Tibial artery (tissue), 4 donors: ENCODE results near the gene ADCY3.
A peak's percentile ranks its signal among the peaks of the same experiment; 100 is the strongest.

Experiments
- DNase-seq, 2 donors: peaks; one replicate each; pipeline ENCODE4 v3.0.0-alpha.2; 2019
- H3K27ac ChIP-seq, 2 donors: fragments of 200-600 bp; sonication (generic) in 1 of 2; 1 replicate in 1 of 2; 2 replicates in 1 of 2; pipeline ENCODE4 v1.5.1; 2018 to 2019; ENCODE audit warnings: mild to moderate bottlenecking in 1 of 2
- H3K27me3 ChIP-seq, 2 donors: fragments of 200-600 bp; sonication (generic) in 1 of 2; one replicate each; pipeline versions ENCODE4 v1.5.1 to v1.6.0; 2016 to 2019
- H3K36me3 ChIP-seq, 3 donors: fragments of 200-600 bp; sonication (generic) in 2 of 3; one replicate each; pipeline ENCODE4 v1.5.1; 2016 to 2019; ENCODE audit warnings: mild to moderate bottlenecking in 2 of 3
- H3K4me1 ChIP-seq, 4 donors: fragments of 200-600 bp; sonication (generic) in 2 of 4; 1 replicate in 3 of 4; 2 replicates in 1 of 4; pipeline ENCODE4 v1.5.1; 2016 to 2019
- H3K4me3 ChIP-seq, 2 donors: fragments of 200-600 bp; sonication (generic) in 1 of 2; 1 replicate in 1 of 2; 2 replicates in 1 of 2; pipeline ENCODE4 v1.5.1; 2018 to 2019; ENCODE audit warnings: mild to moderate bottlenecking in 2 of 2
- H3K9me3 ChIP-seq, 3 donors: fragments of 200-600 bp; sonication (generic) in 1 of 3; one replicate each; pipeline ENCODE4 v1.5.1; 2016 to 2019
- intact Hi-C: fragments of 100-400 bp; cut with DNase I; formaldehyde crosslinking; loops from one replicate; pipeline ENCODE4 v1.15.0; 2023; ENCODE audit warnings: low total_unique reads
- TF ChIP-seq, protein P1 (sequence below), 2 experiments: fragments of 200-600 bp in 1 of 2; fragments of 450-650 bp in 1 of 2; IDR thresholded peaks; one replicate each; pipeline ENCODE4 v1.5.1; 2017 to 2019; ENCODE audit warnings: antibody characterized with exemption in 2 of 2, mild to moderate bottlenecking in 1 of 2, moderate library complexity in 1 of 2

ADCY3 gene

DNA sequence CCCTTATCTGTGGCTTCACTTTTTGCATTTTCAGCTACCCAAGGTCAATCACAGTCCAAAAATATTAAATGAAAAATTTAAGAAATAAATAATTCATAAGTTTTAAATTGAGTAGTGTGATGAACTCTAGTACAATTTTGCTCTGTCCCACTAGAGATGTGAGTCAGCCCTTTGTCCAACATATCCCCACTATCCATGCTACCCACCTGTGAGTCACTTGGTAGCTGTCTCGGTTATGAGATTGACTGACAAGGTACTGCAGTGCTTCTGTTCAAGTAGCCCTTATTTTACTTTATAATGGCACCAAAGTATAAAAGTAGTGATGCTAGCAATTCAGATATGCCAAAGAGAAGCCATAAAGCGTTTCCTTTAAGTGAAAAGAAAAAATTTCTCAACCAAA, 28.8 kb downstream of the ADCY3 start:
- TF ChIP-seq, protein P1, sequence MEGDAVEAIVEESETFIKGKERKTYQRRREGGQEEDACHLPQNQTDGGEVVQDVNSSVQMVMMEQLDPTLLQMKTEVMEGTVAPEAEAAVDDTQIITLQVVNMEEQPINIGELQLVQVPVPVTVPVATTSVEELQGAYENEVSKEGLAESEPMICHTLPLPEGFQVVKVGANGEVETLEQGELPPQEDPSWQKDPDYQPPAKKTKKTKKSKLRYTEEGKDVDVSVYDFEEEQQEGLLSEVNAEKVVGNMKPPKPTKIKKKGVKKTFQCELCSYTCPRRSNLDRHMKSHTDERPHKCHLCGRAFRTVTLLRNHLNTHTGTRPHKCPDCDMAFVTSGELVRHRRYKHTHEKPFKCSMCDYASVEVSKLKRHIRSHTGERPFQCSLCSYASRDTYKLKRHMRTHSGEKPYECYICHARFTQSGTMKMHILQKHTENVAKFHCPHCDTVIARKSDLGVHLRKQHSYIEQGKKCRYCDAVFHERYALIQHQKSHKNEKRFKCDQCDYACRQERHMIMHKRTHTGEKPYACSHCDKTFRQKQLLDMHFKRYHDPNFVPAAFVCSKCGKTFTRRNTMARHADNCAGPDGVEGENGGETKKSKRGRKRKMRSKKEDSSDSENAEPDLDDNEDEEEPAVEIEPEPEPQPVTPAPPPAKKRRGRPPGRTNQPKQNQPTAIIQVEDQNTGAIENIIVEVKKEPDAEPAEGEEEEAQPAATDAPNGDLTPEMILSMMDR (IDR thresholded peaks at IDR 0.05), result no peak
- Histone ChIP-seq H3K4me1 (peaks cover 0 to 10% (median 7%) of the 10 kb centered on the region in 4 donors), H3K9me3 (peaks cover 0 to 10% (median 3%) of the 10 kb centered on the region in 3 donors), H3K4me3 (no peak overlapping the region), H3K27ac (no peak overlapping the region), H3K27me3 (no peaks in the 10 kb centered on the region), H3K36me3 (no peaks in the 10 kb centered on the region)
- no peak for DNase-seq
- intact Hi-C loops, result no loop called here

DNA sequence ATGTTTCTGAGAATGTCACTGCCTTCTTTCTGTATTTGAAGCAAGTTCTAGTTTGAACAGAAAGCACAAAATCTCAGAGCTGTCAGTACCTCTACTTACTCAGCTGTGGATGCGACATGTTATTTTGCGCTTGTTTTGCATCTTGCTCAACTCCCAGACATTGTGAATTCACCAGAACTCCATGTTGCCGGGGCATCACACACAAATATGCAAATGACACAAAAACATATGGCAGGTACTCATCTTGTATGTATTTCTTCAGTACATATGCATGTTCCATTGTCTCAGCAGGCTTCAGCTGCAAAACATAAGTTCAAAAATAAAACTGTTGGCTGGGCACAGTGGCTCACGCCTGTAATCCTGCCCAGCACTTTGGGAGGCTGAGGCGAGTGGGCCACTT, 30.8 kb downstream of the ADCY3 start:
- H3K4me3 ChIP-seq, result no peak overlapping the region
- H3K9me3 ChIP-seq, result peaks cover 0 to under 1% (median 0%) of the 10 kb centered on the region in 3 donors
- H3K4me1 ChIP-seq, result peaks cover 0 to 10% (median 9%) of the 10 kb centered on the region in 4 donors
- H3K36me3 ChIP-seq, result no peaks in the 10 kb centered on the region
- TF ChIP-seq, protein P1 (IDR thresholded peaks at IDR 0.05), result no peak
- no peaks in the 10 kb centered on the region for H3K27me3 ChIP-seq
- H3K27ac ChIP-seq, result no peak overlapping the region
- intact Hi-C loops, result no loop called here
- no peak for DNase-seq

DNA sequence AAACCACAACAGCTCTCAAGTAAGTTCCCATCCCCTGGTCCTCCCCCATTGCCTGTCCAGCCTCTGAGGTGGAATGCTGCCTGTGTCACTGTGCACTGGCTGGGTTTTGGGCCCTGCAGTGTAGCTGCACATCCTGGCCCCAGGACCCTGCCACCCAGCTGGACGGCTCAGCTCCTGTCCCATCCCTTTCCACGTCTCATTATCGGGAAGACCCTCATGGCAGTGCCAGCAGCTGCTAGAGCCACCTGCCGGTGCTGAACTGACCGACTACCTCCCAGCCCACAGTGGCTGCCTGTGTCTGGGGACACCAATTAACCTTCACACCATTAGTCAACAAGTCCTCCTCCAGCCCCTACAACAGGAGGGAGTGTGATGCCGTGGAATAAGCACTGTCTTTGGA, 31.9 kb downstream of the ADCY3 start:
- H3K36me3 ChIP-seq, result no peaks in the 10 kb centered on the region
- H3K27me3 ChIP-seq, result no peaks in the 10 kb centered on the region
- intact Hi-C loops, result no loop called here
- no peak overlapping the region for H3K27ac ChIP-seq
- no peak for DNase-seq
- H3K4me1 ChIP-seq, result peaks cover 0 to 16% (median 13%) of the 10 kb centered on the region in 4 donors
- no peak overlapping the region for H3K4me3 ChIP-seq
- no peaks in the 10 kb centered on the region for H3K9me3 ChIP-seq
- TF ChIP-seq, protein P1 (IDR thresholded peaks at IDR 0.05), result no peak

DNA sequence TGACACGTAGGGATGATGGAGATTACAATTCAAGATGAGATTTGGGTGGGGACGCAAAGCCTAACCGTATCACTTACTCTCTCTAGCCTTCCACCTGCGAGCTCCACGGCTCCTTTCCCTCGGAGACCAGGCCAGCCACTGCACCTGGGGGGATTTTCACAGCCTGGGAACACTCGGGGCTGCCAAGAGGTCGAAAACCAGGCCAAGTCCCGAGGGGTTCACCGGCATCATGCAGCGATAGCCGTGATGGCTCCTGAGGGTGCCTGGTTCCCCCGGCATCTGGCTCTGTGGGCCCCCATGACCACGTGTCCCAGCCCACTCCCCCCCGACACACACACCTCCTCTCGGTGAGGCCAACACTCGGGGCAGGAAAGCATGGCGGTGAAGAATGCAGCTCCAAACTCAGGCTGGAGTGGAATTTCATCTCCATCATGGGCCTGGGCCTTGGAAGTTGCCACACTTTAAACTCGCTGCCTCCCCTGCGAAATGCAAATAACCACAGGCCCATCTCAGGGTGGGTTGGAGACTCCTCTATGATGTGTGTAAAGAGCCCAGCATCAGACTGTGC, 32.6 kb downstream of the ADCY3 start:
- Histone ChIP-seq H3K4me3 (no peak overlapping the region), H3K36me3 (no peaks in the 10 kb centered on the region), H3K27me3 (no peaks in the 10 kb centered on the region), H3K27ac (peak overlapping the region in 1 of 2 donors; percentile 26), H3K9me3 (no peaks in the 10 kb centered on the region), H3K4me1 (peaks cover 0 to 16% (median 13%) of the 10 kb centered on the region in 4 donors)
- TF ChIP-seq, protein P1 (IDR thresholded peaks at IDR 0.05), result no peak
- DNase-seq, result no peak
- intact Hi-C loops, result no loop called here

DNA sequence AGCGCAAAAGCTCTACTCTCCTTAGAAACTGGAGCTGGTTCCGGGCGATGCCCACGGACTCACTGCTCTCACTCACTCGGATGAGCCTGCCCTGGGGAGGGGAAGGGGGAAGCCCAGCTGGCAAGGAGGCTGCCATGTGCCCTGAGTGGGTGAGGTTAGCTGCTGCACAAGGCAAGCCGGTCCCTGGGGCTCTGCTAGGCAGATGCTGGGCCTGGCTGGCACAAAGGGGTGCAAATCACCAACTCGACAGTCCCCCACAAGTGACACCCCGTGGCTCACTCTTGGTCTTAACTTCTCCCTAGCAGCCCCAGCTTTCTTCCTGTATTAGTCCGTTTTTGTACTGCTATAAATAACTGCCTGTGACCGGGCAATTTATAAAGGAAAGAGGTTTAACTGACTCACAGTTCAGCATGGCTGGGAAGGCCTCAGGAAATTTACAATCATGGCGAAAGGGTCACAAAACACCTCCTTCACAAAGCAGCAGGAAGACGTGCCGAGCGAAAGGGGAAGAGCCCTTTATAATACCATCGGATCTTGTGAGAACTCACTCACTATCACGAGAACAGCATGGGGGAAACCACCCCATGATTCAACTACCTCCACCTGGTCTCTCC, 33.2 kb downstream of the ADCY3 start:
- H3K27ac ChIP-seq, result peak overlapping the region in 1 of 2 donors; percentile 26
- no peak for DNase-seq
- intact Hi-C loops, result no loop called here
- H3K4me1 ChIP-seq, result peaks cover 0 to 16% (median 13%) of the 10 kb centered on the region in 4 donors
- no peak overlapping the region for H3K4me3 ChIP-seq
- H3K9me3 ChIP-seq, result no peaks in the 10 kb centered on the region
- TF ChIP-seq, protein P1 (IDR thresholded peaks at IDR 0.05), result no peak
- H3K36me3 ChIP-seq, result no peaks in the 10 kb centered on the region
- no peaks in the 10 kb centered on the region for H3K27me3 ChIP-seq
